ENCODE data around the gene SCARB2.

The SCARB2 gene

DNA sequence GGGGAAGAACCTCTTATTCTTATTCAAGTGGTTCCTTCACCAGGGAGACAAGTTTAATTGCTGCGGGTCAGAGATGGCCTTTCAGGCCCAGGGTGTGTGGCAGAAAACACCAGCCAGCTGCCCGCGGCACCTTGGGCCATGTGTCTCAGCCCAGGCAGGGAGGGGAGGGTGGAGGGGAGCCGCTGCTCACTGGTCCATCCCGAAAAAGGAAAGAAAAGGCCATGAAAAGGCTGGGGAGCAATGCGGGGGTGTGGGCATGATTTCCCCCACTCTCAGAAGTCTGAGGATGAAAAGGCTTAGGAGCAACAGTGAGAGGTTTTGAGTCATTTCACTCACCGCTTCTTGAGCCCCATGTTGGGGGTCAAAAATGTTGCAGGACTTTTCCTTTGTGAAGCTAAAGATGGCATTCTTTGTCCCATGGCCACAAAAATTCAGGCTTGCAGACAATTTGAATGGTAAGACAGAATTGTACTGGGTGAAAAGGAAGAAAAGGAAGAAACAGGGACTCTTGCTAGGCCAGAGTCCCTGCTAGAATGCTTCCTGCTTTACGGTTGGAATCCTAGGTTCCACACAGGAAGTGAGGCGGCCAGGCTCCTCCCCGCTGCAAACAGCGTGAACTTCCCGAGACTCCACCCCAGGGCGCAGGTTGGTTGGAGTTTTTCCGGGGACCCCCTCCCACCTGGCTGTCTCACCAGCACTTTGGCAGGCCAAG, 20.5 kb upstream of the SCARB2 start:
- peaks cover 2% of the 10 kb centered on the region for H3K36me3 Mint-ChIP-seq (ENCODE audit: low read depth)
- H3K4me3 Mint-ChIP-seq: no peak overlapping the region
- peak overlapping the region in 1 of 3 experiments; percentile 9 for H3K27ac Mint-ChIP-seq
- H3K4me1 Mint-ChIP-seq: peaks cover 37% of the 10 kb centered on the region
- peaks cover 4% of the 10 kb centered on the region for H3K27me3 Mint-ChIP-seq (ENCODE audit: low read depth)
- TF ChIP-seq, protein P1, sequence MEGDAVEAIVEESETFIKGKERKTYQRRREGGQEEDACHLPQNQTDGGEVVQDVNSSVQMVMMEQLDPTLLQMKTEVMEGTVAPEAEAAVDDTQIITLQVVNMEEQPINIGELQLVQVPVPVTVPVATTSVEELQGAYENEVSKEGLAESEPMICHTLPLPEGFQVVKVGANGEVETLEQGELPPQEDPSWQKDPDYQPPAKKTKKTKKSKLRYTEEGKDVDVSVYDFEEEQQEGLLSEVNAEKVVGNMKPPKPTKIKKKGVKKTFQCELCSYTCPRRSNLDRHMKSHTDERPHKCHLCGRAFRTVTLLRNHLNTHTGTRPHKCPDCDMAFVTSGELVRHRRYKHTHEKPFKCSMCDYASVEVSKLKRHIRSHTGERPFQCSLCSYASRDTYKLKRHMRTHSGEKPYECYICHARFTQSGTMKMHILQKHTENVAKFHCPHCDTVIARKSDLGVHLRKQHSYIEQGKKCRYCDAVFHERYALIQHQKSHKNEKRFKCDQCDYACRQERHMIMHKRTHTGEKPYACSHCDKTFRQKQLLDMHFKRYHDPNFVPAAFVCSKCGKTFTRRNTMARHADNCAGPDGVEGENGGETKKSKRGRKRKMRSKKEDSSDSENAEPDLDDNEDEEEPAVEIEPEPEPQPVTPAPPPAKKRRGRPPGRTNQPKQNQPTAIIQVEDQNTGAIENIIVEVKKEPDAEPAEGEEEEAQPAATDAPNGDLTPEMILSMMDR (IDR thresholded peaks at IDR 0.05; ENCODE audit: unreplicated experiment in 3 of 3): no peak
- H3K9me3 Mint-ChIP-seq: peaks cover 22% of the 10 kb centered on the region

DNA sequence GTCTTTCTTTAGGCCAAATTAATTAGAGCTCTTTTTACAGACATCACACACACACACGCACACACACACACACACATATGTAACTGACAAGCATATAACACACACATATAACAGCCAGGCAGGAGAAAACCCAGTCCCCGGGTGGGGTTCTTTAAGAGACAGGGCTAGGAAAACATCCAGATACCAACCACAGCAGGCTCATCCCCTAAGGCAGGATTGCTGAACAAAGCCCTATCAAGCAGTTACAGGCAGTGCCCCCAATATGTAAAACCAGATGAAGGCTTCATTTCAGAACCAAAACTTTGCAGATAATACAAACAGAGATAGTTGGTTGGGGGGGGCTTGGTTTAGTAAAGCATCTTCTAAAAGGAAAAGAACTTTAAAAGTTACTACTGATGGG, 19.9 kb upstream of the SCARB2 start:
- H3K4me3 Mint-ChIP-seq: no peak overlapping the region

DNA sequence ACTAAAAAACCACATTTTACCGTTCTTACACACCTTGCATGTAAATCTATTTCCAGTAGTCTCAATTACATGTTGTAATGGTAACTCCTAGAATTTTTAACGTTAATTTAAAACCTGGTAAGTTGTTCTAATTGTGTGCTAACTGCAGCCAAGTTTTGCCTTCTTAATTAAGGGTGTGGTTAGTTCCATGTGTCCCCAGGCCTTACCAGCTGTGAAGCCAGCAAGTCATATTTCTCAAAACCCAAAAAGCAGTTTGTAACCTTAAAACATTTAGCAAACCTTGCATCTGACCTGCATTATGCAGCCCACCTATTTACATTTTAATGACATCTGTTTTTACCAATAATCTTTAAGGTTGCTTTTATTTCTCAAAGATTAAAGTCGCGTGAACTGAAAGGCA, 19.5 kb upstream of the SCARB2 start:
- Mint-ChIP-seq H3K27me3 (ENCODE audit: low read depth) (peaks cover 4% of the 10 kb centered on the region), H3K27ac (no peak overlapping the region), H3K36me3 (ENCODE audit: low read depth) (peaks cover 5% of the 10 kb centered on the region), H3K4me3 (no peak overlapping the region), H3K9me3 (peaks cover 22% of the 10 kb centered on the region), H3K4me1 (peaks cover 31% of the 10 kb centered on the region)
- TF ChIP-seq, protein P1 (IDR thresholded peaks at IDR 0.05; ENCODE audit: unreplicated experiment in 3 of 3): no peak

More for the DNA sequence above, 19.9 kb upstream of the SCARB2 start:
- TF ChIP-seq, protein P1 (IDR thresholded peaks at IDR 0.05; ENCODE audit: unreplicated experiment in 3 of 3): no peak
- peaks cover 36% of the 10 kb centered on the region for H3K4me1 Mint-ChIP-seq
- H3K27ac Mint-ChIP-seq: peak overlapping the region in 1 of 3 experiments; percentile 9
- H3K36me3 Mint-ChIP-seq (ENCODE audit: low read depth): peaks cover 5% of the 10 kb centered on the region
- peaks cover 4% of the 10 kb centered on the region for H3K27me3 Mint-ChIP-seq (ENCODE audit: low read depth)
- peaks cover 24% of the 10 kb centered on the region for H3K9me3 Mint-ChIP-seq

DNA sequence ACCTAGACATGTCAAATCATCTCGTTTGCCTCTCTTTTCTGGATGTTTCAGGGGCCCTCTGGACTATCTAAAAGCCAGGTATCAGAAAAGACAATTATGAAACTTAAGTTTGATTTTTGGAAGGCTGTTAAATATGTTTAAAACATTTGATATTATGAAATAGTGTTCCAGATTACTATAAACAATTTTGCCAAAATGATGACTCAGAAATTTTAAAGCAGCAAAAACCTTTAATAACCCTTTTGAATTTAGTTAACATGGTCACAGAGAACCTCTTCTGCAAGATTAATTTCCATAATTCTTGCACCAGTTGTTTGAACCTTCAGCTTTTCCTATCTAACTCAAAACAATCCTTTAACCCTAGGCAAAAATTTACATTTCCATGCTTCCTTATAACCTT, 19.1 kb upstream of the SCARB2 start:
- TF ChIP-seq, protein P1 (IDR thresholded peaks at IDR 0.05; ENCODE audit: unreplicated experiment in 3 of 3): no peak
- Mint-ChIP-seq H3K4me1 (peaks cover 27% of the 10 kb centered on the region), H3K27me3 (ENCODE audit: low read depth) (peaks cover 4% of the 10 kb centered on the region), H3K9me3 (peaks cover 24% of the 10 kb centered on the region), H3K27ac (no peak overlapping the region), H3K36me3 (ENCODE audit: low read depth) (peaks cover 7% of the 10 kb centered on the region), H3K4me3 (no peak overlapping the region)

DNA sequence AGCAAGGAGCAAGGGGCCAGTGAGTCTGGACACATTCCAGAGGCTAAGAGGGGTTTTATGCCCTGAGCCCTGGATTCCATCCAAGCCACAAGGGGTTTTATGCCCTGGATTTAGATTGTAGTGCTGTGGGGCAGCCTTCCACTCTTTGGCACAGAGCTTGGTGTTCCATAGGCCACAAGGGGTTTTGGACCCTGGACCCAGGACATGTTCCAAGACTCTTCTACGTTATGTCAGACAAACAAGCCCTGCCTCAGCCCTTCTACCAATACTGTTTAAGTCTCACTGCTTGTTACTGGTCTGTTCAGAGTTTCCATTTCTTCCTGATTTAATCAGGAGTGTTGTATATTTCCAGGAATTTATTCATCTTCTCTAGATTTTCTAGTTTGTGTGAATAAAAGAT, 12.8 kb upstream of the SCARB2 start:
- no peak overlapping the region for H3K4me3 Mint-ChIP-seq
- peaks cover 30% of the 10 kb centered on the region for H3K9me3 Mint-ChIP-seq
- TF ChIP-seq, protein P1 (IDR thresholded peaks at IDR 0.05; ENCODE audit: unreplicated experiment in 3 of 3): no peak
- peaks cover 9% of the 10 kb centered on the region for H3K36me3 Mint-ChIP-seq (ENCODE audit: low read depth)
- H3K4me1 Mint-ChIP-seq: no peaks in the 10 kb centered on the region
- H3K27me3 Mint-ChIP-seq (ENCODE audit: low read depth): no peaks in the 10 kb centered on the region
- H3K27ac Mint-ChIP-seq: no peak overlapping the region

DNA sequence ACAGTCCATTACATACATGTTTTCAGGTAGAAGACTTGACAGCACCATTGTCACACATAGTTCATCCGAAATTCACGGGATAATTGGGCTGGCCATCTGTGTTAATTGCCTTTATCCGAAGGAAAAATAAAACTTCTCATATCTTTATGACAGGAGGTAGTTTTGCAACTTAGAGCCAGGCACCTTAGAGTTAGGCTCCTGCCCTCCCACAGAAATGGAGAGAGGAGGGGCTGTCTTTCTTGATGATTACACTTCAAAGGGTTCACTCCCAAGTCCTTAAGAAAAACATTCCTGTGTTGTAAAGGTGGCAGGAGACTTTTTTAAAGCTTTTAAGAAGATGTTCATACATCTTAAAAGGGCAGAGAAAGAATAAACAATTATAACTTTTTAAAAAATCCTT, 10.5 kb upstream of the SCARB2 start:
- H3K27me3 Mint-ChIP-seq (ENCODE audit: low read depth): no peaks in the 10 kb centered on the region
- peaks cover 8% of the 10 kb centered on the region for H3K36me3 Mint-ChIP-seq (ENCODE audit: low read depth)
- H3K27ac Mint-ChIP-seq: no peak overlapping the region
- H3K4me3 Mint-ChIP-seq: no peak overlapping the region
- peaks cover 25% of the 10 kb centered on the region for H3K9me3 Mint-ChIP-seq
- TF ChIP-seq, protein P1 (IDR thresholded peaks at IDR 0.05; ENCODE audit: unreplicated experiment in 3 of 3): no peak
- no peaks in the 10 kb centered on the region for H3K4me1 Mint-ChIP-seq

Measured in nephron (organoid).